T47D (cell line): ENCODE data around the gene PEX10.

ENCODE experiments used
- DNase-seq, 2 experiments: peaks; one replicate each; pipeline versions ENCODE4 v3.0.0 to v3.0.0-alpha.2; 2011 to 2012; ENCODE audit warnings: low read depth in 1 of 2, low spot score in 1 of 2
- JUND ChIP-seq: IDR thresholded peaks from 2 replicates; pipeline ENCODE4 v1.6.1; 2012; ENCODE audit warnings: low read depth
- in situ Hi-C: cut with HindIII; loops from 2 replicates; pipeline ENCODE4 v1.10.0; 2016; ENCODE audit warnings: low sequenced_read_pairs, low pct_unique_long_range_greater_than_20kb

The PEX10 gene

GRCh38 chr1:2358651-2359640, 53.4 kb downstream of the PEX10 start:
- in situ Hi-C loops, result no loop called here
- TF ChIP-seq JUND, result no peak
- no peak for DNase-seq

- in situ Hi-C loops, result no loop called here
- TF ChIP-seq JUND, result no peak
- DNase-seq, result no peak
Observed at GRCh38 chr1:2358072-2358471, 54.3 kb downstream of the PEX10 start.

GRCh38 chr1:2356911-2357845, 55.2 kb downstream of the PEX10 start:
- no peak for TF ChIP-seq JUND
- no peak for DNase-seq
- in situ Hi-C loops, result no loop called here

- in situ Hi-C loops, result no loop called here
- no peak for TF ChIP-seq JUND
- DNase-seq, result no peak
Observed at GRCh38 chr1:2356401-2356800, 56.0 kb downstream of the PEX10 start.

- TF ChIP-seq JUND, result no peak
- in situ Hi-C loops, result no loop called here
- DNase-seq, result no peak
Observed at GRCh38 chr1:2355373-2356261, 56.7 kb downstream of the PEX10 start.

- TF ChIP-seq JUND, result no peak
- no peak for DNase-seq
- in situ Hi-C loops, result no loop called here
Observed at GRCh38 chr1:2354511-2355372, 57.6 kb downstream of the PEX10 start.
